ENCODE measurements around the gene ERP44. TPM values are rescaled to one million over a fixed set of nuclear protein-coding genes. Genes with fewer than 3 reads are reported as not detected.
A peak's percentile ranks its signal among the peaks of the same experiment; 100 is the strongest.

ERP44 gene
- polyA plus RNA-seq, 3 donors = 18.4 to 74.0 (median 66.3) TPM

GRCh38 chr9:100058699-100059579 lies 39.9 kb downstream of the ERP44 start:
- Histone ChIP-seq H3K36me3 (replicated peaks in 1 of 2; ENCODE audit: control insufficient read depth in 1 of 2, insufficient read depth in 2 of 2, low read length in 2 of 2) (peaks cover 18 to 53% of the 10 kb centered on the region in 2 donors), H3K27ac (ENCODE audit: low read depth in 1 of 2, low read length in 2 of 2) (peak overlapping the region in 1 of 2 donors; percentile 30), H3K27me3 (ENCODE audit: control insufficient read depth in 2 of 2, insufficient read depth in 2 of 2, low read length in 2 of 2) (no peaks in the 10 kb centered on the region), H3K9me3 (replicated peaks in 1 of 2; ENCODE audit: control insufficient read depth in 1 of 2, insufficient read depth in 1 of 2, low read length in 2 of 2) (no peaks in the 10 kb centered on the region), H3K9ac (ENCODE audit: insufficient read depth, low read length, poor library complexity, severe bottlenecking) (no peak overlapping the region), H4K20me1 (ENCODE audit: insufficient read depth, low read length) (peaks cover 88% of the 10 kb centered on the region), H3K79me2 (ENCODE audit: insufficient read depth, low read length) (peaks cover 40% of the 10 kb centered on the region), H3K4me2 (replicated peaks; ENCODE audit: extremely low read depth, low read length, poor library complexity, severe bottlenecking) (no peak overlapping the region), H3K4me1 (ENCODE audit: control insufficient read depth in 1 of 2, insufficient read depth in 2 of 2, low read length in 2 of 2) (peaks cover 2 to 12% of the 10 kb centered on the region in 2 donors), H2AFZ (ENCODE audit: insufficient read depth, low read depth, low read length, poor library complexity, severe bottlenecking) (no peak overlapping the region), H3K4me3 (replicated peaks in 1 of 3; ENCODE audit: low read depth in 2 of 3, low read length in 3 of 3) (no peak overlapping the region)
- Mint-ChIP-seq H3K27ac (peak overlapping the region in 3 of 7 donors; percentile 42 to 61 (median 59)), H3K4me3 (no peak overlapping the region), H3K9me3 (no peaks in the 10 kb centered on the region), H3K27me3 (ENCODE audit: low read depth in 3 of 3) (no peaks in the 10 kb centered on the region), H3K36me3 (peaks cover 48 to 55% of the 10 kb centered on the region in 2 donors), H3K4me1 (peaks cover 27% of the 10 kb centered on the region)
- no peak for TF ChIP-seq CTCF (IDR thresholded peaks at IDR 0.05)
- DNase-seq = no peak
- WGBS (ENCODE audit: insufficient coverage) = no CpG with 5 or more reads among the region's 4 CpGs
- intact Hi-C loops (cut with micrococcal nuclease) = no loop called here

DNA sequence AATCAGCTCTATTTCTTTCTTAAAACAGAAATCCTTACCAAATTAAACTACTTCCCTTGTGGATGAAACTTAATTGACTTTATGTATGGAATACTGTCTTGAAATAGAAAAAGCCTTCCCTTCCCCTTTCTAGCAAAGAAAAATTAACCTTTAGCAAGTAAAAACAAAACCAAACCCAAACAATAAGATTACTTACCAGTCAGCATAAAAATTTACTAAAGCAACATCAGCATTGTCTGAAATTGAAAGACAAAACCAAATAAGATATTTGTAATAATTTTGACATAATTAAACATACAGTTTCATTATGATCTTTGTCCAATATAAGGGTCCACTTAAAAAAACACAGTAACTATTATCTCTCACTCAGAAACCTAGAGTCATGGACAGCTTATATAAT lies 41.2 kb downstream of the ERP44 start:
- H3K9me3 ChIP-seq (replicated peaks in 1 of 2; ENCODE audit: control insufficient read depth in 1 of 2, insufficient read depth in 1 of 2, low read length in 2 of 2) = no peaks in the 10 kb centered on the region
- Mint-ChIP-seq H3K27ac (peak overlapping the region in 2 of 7 donors; percentile 28 to 43), H3K27me3 (ENCODE audit: low read depth in 3 of 3) (no peaks in the 10 kb centered on the region), H3K9me3 (no peaks in the 10 kb centered on the region), H3K36me3 (peaks cover 48 to 55% of the 10 kb centered on the region in 2 donors), H3K4me1 (peaks cover 27% of the 10 kb centered on the region), H3K4me3 (no peak overlapping the region)
- peaks cover 18 to 58% of the 10 kb centered on the region in 2 donors for H3K36me3 ChIP-seq (replicated peaks in 1 of 2; ENCODE audit: control insufficient read depth in 1 of 2, insufficient read depth in 2 of 2, low read length in 2 of 2)
- H3K27ac ChIP-seq (ENCODE audit: low read depth in 1 of 2, low read length in 2 of 2) = no peak overlapping the region
- H4K20me1 ChIP-seq (ENCODE audit: insufficient read depth, low read length) = peaks cover 88% of the 10 kb centered on the region
- no peak overlapping the region for H3K9ac ChIP-seq (ENCODE audit: insufficient read depth, low read length, poor library complexity, severe bottlenecking)
- no peak overlapping the region for H3K4me2 ChIP-seq (replicated peaks; ENCODE audit: extremely low read depth, low read length, poor library complexity, severe bottlenecking)
- TF ChIP-seq CTCF (IDR thresholded peaks at IDR 0.05) = no peak
- peaks cover 28% of the 10 kb centered on the region for H3K79me2 ChIP-seq (ENCODE audit: insufficient read depth, low read length)
- intact Hi-C loops (cut with micrococcal nuclease) = no loop called here
- DNase-seq = no peak
- no peaks in the 10 kb centered on the region for H3K27me3 ChIP-seq (ENCODE audit: control insufficient read depth in 2 of 2, insufficient read depth in 2 of 2, low read length in 2 of 2)
- no peak overlapping the region for H2AFZ ChIP-seq (ENCODE audit: insufficient read depth, low read depth, low read length, poor library complexity, severe bottlenecking)
- no peak overlapping the region for H3K4me3 ChIP-seq (replicated peaks in 1 of 3; ENCODE audit: low read depth in 2 of 3, low read length in 3 of 3)
- peaks cover 2 to 12% of the 10 kb centered on the region in 2 donors for H3K4me1 ChIP-seq (ENCODE audit: control insufficient read depth in 1 of 2, insufficient read depth in 2 of 2, low read length in 2 of 2)

Data from CD14-positive monocyte (primary cell).